ENCODE data around the gene GNMT.

Gene GNMT

DNA sequence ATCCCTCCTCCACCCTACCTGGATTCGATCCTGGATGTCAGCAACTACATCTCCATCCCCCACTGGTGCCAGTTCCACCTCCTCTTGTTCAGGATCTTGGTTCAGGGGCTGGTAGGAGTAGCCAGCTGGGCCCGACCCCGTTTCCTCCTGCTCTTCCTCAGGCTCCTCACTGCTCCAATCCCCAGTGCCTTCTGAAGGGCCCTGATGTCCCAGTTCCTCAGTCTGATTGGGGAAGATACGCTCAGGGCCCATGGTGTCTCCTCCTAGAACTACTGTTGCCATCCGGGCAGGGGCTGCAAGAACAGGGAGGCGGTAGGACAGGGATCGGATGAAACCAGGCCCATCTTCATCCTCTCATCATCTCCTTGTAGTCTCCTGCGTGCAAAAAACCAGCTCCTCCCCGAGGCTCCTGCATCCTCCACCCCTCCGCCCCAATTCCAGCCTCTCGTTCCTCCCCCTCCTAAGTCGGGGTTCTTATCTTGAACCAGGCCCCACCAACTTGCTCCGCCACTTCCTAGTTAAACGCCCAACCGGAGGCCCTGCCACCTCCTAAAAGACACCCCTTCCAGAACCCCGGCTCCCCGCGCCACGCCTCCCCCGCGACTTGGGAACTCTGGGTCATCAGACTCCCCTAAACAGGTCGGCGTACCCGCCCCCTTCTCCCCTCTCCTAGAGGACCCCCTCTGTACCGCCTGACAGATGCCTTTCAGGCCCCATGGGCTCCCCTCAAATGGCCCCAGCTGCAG is 52.7 kb downstream of the GNMT start:
- DNase-seq (ENCODE audit: low spot score): no peak
